GM10266 (cell line): ENCODE results near the gene SLC2A9.

ENCODE experiments used
- DNase-seq: peaks from one replicate; pipeline ENCODE4 v3.0.0; 2012; ENCODE audit errors: extremely low spot score
- TF ChIP-seq, protein P1 (sequence below): IDR thresholded peaks from 2 replicates; pipeline ENCODE4 v1.5.1; 2012; ENCODE audit warnings: mild to moderate bottlenecking, low read depth; ENCODE audit not compliant: control insufficient read depth, insufficient read depth; ENCODE audit errors: missing control alignments

The SLC2A9 gene

DNA sequence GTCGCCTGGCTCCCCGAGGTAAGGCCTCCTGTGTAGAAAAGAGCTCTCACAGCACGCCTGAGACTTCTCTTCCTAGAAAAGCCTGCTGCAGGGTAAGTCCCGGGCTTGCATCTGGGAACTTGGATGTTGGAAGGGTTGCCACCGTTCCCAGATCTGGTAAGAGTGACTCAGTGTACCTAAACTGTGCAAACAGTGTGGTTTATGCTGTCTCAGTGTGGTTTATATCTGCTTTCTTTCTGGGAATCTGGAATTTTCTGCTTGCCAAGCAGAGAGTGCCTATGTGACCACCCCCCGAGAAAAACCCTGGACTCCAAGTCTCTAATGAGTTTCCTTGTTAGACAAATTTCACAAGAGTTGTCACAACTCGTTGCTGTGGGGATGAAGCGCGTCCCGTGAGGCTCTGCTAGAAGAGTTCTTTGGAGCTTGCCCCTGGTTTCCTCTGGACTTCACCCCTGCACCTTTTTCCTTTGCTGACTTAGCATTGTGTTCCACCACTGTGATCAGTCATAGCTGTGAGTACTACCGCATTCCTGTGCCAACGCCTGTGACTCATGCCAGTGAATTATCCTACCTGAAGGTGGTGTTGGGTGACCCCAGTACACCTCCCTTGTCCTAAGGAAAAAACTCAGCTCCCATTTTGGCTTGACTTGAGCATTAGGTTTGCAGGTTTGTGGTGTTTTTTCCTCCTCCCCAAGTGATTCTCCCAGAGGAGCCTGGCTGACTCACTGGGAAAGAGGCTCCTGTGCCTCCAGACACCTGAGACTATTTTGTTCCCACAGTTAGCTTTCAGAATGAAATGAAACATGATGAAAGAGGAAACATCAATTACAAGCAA lies 14.5 kb downstream of the SLC2A9 start:
- no peak for DNase-seq
- TF ChIP-seq, protein P1, sequence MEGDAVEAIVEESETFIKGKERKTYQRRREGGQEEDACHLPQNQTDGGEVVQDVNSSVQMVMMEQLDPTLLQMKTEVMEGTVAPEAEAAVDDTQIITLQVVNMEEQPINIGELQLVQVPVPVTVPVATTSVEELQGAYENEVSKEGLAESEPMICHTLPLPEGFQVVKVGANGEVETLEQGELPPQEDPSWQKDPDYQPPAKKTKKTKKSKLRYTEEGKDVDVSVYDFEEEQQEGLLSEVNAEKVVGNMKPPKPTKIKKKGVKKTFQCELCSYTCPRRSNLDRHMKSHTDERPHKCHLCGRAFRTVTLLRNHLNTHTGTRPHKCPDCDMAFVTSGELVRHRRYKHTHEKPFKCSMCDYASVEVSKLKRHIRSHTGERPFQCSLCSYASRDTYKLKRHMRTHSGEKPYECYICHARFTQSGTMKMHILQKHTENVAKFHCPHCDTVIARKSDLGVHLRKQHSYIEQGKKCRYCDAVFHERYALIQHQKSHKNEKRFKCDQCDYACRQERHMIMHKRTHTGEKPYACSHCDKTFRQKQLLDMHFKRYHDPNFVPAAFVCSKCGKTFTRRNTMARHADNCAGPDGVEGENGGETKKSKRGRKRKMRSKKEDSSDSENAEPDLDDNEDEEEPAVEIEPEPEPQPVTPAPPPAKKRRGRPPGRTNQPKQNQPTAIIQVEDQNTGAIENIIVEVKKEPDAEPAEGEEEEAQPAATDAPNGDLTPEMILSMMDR, result no peak

DNA sequence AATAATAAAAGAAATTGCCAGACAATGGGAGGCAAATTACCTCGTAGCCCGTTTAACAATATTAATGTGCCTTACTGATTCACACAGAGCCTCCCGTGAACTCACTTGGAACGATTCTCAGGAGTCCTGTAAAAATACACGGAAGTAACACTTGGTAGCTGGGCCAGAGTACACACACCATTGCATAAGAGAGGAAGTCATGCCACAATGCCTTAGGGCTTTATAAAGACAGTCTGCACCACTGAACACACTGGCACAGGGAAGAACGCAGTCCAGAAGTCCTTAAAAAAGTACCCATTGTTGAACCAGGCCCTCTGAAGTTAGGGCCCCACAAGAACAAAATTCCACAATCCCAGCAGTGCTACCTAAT lies 15.1 kb downstream of the SLC2A9 start:
- DNase-seq, result no peak
- TF ChIP-seq, protein P1, result no peak

DNA sequence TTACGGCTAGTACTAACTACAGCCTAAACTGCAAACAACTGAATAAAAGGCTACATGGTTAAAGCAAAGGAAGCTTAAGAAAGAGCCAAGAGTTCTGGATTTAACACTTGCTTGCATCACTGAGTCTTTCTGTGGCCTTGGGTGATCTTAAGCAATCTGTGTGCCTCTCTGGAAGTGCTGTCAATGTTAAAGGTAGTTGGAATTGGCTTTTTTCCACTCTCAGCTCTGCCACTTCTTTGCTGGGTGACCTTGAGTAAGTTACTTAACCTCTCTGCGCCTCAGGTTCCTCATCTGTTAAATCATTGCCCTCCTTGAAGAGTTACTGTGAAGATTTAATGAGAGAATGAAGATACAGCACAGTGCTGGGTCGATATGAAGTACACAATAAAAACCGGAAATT lies 15.7 kb downstream of the SLC2A9 start:
- TF ChIP-seq, protein P1, result no peak
- no peak for DNase-seq

DNA sequence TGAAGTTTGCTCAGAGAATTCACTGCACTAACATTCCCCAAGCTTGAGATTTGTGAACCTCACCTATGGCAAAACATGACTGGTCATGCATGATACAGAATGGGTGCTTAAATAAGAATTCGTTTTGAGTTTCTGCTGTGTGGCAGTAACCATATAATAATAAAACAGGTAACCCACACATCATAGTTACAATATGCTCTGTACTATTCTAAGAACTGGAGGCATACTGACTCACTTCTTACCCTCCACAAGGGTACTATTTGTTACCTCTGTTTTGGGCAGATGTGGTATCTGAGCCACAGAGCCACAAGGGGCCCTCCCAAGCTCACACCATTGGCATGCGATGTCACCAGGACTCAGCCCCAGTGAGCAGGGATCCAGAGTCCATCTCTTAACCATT lies 17.6 kb downstream of the SLC2A9 start:
- DNase-seq, result no peak
- TF ChIP-seq, protein P1, result no peak

DNA sequence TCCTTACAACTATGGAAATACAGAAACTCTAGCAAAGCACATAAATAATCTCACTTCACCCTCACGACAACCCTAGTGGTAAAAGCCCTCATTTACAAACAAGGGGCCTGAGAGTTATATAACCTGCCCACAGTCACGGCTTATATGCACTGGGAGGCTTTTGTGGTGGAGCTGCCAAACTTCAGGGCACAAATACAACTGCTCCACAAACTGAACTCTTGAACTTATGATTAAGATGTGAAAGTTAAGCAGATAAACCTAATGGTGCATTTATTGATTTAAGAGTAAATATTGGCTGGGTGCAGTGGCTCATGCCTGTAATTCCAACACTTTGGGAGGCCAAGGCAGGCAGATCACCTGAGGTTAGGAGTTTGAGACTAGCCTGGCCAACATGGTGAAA lies 19.0 kb downstream of the SLC2A9 start:
- TF ChIP-seq, protein P1, result no peak
- no peak for DNase-seq

DNA sequence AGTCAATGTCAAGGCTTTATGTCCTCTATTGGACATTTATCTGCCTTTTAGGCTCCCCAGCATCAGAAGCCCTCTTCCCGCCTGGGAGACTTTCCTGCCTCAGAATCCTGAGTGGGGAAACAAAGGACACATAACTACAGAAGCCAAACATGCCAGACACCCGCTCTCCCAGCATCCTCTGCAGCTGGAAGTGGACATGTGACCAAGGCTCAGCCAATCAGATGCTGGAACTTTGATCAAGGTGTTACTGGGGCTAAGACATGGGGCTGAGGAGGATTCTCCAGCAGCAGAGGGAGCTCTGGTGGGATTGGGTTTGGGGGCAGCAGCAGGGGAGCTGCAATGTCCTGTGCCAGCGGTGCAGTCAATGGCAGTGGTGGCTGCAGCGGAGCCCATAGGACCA lies 19.5 kb downstream of the SLC2A9 start:
- TF ChIP-seq, protein P1, result no peak
- DNase-seq, result no peak

DNA sequence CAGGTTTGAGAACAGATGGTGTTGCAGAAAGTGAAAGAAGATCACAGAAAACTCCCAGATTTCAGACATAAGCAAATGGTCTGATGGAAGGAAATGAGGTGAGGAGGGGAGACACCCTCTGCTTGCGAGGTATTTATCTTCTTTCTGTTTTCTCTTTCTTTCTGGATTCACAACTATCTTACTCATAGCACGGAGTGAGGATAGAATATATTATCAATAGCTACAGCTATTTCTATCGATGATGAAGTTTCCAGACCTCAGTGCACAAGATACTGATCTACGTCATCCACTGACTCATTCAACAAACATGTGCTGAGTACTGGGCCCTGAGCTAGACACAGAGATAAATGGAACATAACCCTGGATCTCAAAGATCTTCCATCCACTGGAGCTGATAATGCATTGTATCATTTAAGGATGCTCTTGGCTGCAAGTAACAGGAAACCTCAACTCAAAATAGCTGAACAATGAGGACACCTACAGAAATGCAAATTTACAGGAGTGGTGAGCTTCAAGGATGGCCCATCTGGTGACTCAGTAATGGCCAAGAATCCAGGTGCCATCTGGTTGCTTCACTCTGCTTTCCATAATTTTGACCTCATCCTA lies 21.2 kb downstream of the SLC2A9 start:
- TF ChIP-seq, protein P1, result no peak

More for the DNA sequence above, 21.2 kb downstream of the SLC2A9 start:
- DNase-seq, result no peak
